Lower lobe of right lung (tissue), 2 donors: ENCODE data around the gene CACNA1C. TPM values are rescaled to one million over a fixed set of nuclear protein-coding genes. Genes with fewer than 3 reads are reported as not detected.
A peak's percentile ranks its signal among the peaks of the same experiment; 100 is the strongest.

Experiments used
- ATAC-seq, 2 donors: fragments of 200-7000 bp; cut with Tn5 transposase; one replicate each; pipeline ENCODE4 v1.9.1; 2020 to 2022; ENCODE audit warnings: mild to moderate bottlenecking in 2 of 2, moderate library complexity in 2 of 2
- DNase-seq: peaks from one replicate; pipeline ENCODE4 v3.0.0-alpha.2; 2020
- H3K27ac ChIP-seq: fragments of 200-600 bp; one replicate; pipeline ENCODE4 v1.8.0; 2022
- H3K27me3 ChIP-seq: fragments of 200-600 bp; one replicate; pipeline ENCODE4 v1.8.0; 2022; ENCODE audit warnings: low read depth
- H3K36me3 ChIP-seq: fragments of 200-600 bp; one replicate; pipeline ENCODE4 v1.8.0; 2022; ENCODE audit warnings: mild to moderate bottlenecking
- H3K4me1 ChIP-seq: fragments of 200-600 bp; one replicate; pipeline ENCODE4 v1.8.0; 2022
- H3K4me3 ChIP-seq: fragments of 200-600 bp; one replicate; pipeline ENCODE4 v1.8.0; 2022; ENCODE audit warnings: mild to moderate bottlenecking
- H3K9me3 ChIP-seq: fragments of 200-600 bp; one replicate; pipeline ENCODE4 v1.8.0; 2022
- intact Hi-C: fragments of 100-400 bp; cut with DNase I; formaldehyde crosslinking; loops from one replicate; pipeline ENCODE4 v1.11.0; 2022
- total RNA-seq: library from RNA; stranded (reverse); fragmentation: NEBNext Ultra II Directional; extraction: Animal tissue kit (Norgen Biotek cat#: 25700); gene quantifications from one replicate; pipeline ENCODE4 v1.2.1, GENCODE V29; 2021
- TF ChIP-seq, protein P1 (sequence below): fragments of 200-600 bp; IDR thresholded peaks from one replicate; pipeline ENCODE4 v1.8.0; 2022; ENCODE audit warnings: antibody characterized with exemption, mild to moderate bottlenecking
- donor health status: DM: no; HTN: yes; CAD: no; lungs with severe emphysema.

The CACNA1C gene
- total RNA-seq, 1 donor from 2014 or later: 8.4 TPM

DNA sequence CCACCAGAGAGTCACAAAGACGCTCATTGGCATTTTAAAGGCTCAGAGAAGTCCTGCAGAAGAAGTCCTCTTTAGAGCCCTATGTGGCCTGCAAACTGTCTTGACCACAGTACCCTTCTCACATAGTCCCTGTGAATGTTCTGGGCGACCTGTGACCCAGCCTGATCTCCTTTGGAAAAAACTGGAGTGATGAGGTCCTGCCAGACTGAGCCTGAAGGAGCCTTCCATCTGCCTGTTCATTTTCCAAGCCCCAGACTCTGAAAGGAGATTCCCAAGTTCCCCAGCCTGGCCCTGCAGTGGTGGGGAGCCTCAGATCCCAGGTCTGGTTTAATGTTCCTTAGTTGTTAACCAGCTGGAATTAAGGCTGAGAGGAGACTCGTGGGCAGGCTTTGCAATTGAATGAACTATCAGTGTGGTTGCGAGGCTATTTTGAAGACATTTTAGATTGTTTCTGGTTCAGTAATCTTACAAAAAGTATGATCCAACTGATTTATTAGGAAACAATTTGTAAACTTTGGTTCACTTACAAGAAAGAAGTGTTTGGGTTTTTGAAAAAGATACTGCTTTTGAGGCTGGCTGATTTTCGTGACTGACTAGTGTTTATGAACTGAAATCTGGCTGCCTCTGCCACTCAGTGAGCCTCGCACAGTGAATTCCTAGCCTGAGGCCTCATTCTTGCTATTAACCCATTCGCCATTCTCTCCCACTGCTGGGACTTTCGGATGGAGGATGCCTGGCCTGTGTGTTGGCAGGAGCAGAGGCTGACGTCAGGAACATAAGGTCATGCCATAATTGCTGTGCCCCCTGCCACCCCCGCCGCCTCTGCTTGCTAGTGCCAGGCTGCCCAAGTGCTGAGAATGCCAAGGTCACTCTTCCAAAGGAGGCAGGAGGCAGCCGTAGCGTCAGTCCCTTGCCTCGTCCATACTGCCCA lies 249.0 kb downstream of the CACNA1C start:
- Histone ChIP-seq H3K4me1 (peaks cover under 1% of the 10 kb centered on the region), H3K4me3 (no peak overlapping the region), H3K27ac (peak overlapping the region; percentile 27), H3K36me3 (no peaks in the 10 kb centered on the region), H3K9me3 (no peaks in the 10 kb centered on the region), H3K27me3 (no peaks in the 10 kb centered on the region)
- ATAC-seq (no peak), DNase-seq (no peak)
- TF ChIP-seq, protein P1, sequence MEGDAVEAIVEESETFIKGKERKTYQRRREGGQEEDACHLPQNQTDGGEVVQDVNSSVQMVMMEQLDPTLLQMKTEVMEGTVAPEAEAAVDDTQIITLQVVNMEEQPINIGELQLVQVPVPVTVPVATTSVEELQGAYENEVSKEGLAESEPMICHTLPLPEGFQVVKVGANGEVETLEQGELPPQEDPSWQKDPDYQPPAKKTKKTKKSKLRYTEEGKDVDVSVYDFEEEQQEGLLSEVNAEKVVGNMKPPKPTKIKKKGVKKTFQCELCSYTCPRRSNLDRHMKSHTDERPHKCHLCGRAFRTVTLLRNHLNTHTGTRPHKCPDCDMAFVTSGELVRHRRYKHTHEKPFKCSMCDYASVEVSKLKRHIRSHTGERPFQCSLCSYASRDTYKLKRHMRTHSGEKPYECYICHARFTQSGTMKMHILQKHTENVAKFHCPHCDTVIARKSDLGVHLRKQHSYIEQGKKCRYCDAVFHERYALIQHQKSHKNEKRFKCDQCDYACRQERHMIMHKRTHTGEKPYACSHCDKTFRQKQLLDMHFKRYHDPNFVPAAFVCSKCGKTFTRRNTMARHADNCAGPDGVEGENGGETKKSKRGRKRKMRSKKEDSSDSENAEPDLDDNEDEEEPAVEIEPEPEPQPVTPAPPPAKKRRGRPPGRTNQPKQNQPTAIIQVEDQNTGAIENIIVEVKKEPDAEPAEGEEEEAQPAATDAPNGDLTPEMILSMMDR: no peak
- intact Hi-C loops: no loop called here

DNA sequence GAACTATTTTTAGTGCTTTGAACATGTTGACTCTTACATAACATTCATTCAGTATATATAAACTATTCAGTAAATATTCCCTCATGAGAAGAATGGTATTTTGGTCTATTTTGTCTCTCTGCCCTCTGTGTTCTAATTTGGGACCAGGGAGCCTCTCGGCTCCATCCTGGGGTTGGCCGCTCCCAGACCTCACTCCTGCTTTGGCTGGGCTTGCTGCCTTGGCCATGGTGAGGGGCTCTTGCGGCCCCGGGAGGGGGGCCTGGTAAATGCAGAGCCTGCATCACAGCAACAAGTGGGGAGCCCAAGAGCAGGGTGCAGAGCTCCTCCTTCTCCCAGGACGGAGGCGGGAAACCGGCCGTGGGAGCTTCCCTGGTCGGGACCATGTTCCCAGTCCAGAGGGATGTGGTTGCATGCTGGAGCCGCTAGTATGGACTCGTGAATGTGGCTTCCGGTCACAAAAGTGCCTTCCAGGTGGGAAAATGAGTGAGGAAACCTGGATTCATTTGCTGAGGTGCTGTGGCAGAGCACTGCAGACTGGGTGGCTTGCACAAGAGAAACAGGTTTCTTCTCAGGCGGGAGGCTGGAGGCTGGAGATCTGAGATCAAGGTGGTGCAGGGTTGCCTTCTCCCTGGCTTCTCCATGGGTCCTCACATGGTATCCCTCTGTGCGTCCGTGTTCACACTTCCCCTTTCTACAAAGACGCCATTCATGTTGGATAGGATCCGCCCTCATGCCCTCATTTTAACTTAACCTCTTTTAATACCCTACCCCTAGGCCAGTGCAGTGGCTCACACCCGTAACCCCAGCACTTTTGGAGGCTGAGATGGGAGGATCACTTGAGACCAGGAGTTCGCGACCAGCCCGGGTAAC lies 250.2 kb downstream of the CACNA1C start:
- H3K27ac ChIP-seq: peak overlapping the region; percentile 27
- H3K36me3 ChIP-seq: no peaks in the 10 kb centered on the region
- H3K27me3 ChIP-seq: no peaks in the 10 kb centered on the region
- TF ChIP-seq, protein P1: no peak
- no peak for ATAC-seq
- no peak for DNase-seq
- H3K4me1 ChIP-seq: no peaks in the 10 kb centered on the region
- H3K9me3 ChIP-seq: no peaks in the 10 kb centered on the region
- no peak overlapping the region for H3K4me3 ChIP-seq
- intact Hi-C loops: no loop called here

DNA sequence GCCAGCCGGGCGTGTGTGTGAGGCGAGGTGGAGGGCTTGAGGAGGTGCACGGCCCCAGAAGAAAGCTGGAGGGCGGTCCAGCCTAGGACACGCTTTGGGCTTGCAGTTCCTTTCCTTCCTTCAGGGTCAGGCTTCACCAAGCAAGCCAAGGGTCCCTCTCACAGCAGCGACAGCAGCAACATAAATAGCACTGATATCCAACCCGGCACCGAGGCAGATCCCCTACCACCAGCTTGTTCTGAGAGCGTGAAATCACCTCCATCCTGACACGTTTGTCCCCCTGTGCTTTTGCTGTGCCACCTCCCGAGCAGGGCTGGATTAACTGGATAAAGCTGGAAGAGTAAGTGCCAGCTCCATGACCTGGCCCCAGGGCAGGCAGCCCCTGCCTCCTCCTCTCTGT lies 251.4 kb downstream of the CACNA1C start:
- TF ChIP-seq, protein P1: no peak
- no peaks in the 10 kb centered on the region for H3K9me3 ChIP-seq
- H3K4me3 ChIP-seq: no peak overlapping the region
- no peak overlapping the region for H3K27ac ChIP-seq
- no peaks in the 10 kb centered on the region for H3K27me3 ChIP-seq
- DNase-seq: no peak
- no peak for ATAC-seq
- no peaks in the 10 kb centered on the region for H3K36me3 ChIP-seq
- H3K4me1 ChIP-seq: no peaks in the 10 kb centered on the region
- intact Hi-C loops: no loop called here

DNA sequence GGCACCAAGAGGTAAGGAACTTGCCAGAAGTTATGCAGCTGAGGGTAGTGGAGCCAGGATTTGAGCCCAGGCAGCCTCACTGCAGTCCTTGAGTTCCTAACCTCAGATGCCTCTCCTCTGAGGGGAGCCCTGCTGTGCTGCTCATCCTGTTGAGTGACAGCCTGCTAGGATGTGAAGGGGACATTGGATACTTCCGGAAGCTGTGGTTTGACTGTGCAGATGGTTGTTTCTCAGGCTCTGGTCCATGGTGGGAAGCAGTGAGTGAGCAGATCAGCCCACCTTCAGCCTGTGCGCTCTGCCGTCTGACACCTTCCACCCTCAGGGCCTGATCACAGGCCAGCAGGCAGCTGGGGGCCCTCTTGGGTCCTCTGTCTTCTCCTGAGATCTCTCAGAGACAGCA lies 253.2 kb downstream of the CACNA1C start:
- TF ChIP-seq, protein P1: no peak
- Histone ChIP-seq H3K4me1 (no peaks in the 10 kb centered on the region), H3K27ac (no peak overlapping the region), H3K27me3 (no peaks in the 10 kb centered on the region), H3K4me3 (no peak overlapping the region), H3K36me3 (no peaks in the 10 kb centered on the region), H3K9me3 (no peaks in the 10 kb centered on the region)
- ATAC-seq (no peak), DNase-seq (no peak)
- intact Hi-C loops: no loop called here

DNA sequence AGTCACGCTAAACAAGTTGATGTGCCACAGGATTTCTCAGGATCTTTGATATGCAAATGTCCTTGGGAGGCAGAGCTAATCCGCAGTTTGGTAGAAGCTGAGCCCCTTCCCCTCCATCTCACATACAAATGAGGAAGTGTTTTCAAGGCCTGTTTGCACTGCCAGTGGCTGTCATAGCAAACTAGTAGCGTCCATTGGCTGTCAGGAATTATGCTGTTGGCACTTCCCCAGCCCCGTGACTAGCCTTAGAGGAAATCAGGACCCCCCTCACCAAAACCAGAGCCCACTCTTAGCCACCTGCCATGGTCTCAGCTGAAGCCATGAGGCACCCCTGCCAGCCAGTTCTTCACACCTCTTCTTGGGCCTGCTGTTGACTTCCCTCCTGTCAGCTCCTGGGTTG lies 253.9 kb downstream of the CACNA1C start:
- Histone ChIP-seq H3K36me3 (no peaks in the 10 kb centered on the region), H3K27ac (no peak overlapping the region), H3K27me3 (no peaks in the 10 kb centered on the region), H3K4me1 (no peaks in the 10 kb centered on the region), H3K4me3 (no peak overlapping the region), H3K9me3 (no peaks in the 10 kb centered on the region)
- ATAC-seq (no peak), DNase-seq (no peak)
- TF ChIP-seq, protein P1: no peak
- intact Hi-C loops: no loop called here
